Raji (cell line): ENCODE data around the gene CASP8AP2.

Source experiments
- POLR2A ChIP-seq: IDR thresholded peaks from 2 replicates; pipeline ENCODE4 v1.6.1; 2011; ENCODE audit warnings: low read depth, low read length, control low read depth; ENCODE audit not compliant: insufficient read depth

The CASP8AP2 gene

GRCh38 chr6:89805814-89806371 lies 23.8 kb upstream of the CASP8AP2 start:
- no peak for TF ChIP-seq POLR2A

- TF ChIP-seq POLR2A = no peak
These were observed 22.1 kb upstream of the CASP8AP2 start for GRCh38 chr6:89807581-89807980.

DNA sequence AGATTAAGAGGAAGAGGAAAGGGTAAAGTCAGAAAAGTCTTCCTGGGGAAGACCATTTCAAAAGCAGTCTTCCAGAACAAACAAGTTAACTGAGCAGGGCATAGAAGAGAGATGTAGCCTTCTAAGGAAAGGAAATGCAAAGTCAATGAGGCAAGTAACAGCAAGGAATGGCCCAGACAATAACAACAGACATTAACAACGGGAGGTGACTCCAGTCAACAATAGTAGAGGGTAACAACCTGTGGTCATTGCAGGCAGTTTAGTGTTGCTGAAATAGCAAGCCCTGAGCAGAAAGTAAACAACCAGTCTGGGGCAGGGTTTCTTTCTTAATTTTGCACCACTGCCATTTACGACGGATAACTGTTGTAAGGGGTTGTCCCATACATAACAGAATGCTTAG lies 12.2 kb upstream of the CASP8AP2 start:
- TF ChIP-seq POLR2A = no peak

DNA sequence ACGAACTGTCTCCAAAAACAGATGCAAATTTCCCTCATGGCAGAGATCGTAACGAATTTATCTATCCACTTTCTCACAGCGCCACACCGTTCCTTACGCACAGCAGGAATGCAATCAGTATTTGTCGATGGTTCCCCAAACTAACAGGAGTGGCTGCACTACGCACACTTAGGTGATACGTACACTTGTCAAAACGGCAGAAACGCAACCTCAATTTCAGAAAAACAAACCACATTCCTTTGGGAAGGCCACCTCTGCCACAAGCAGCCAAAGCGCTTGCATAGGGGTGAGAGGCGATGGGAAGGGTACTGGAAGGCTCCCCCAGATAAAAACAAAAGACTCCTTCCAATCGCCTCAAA lies 10.7 kb upstream of the CASP8AP2 start:
- TF ChIP-seq POLR2A = no peak

- TF ChIP-seq POLR2A = peak; percentile 93
These were observed 10.1 kb upstream of the CASP8AP2 start, which contains the start of gene MDN1 for GRCh38 chr6:89819336-89820130. Gene MDN1 (minus strand): TSS chr6:89819794. CDS start chr6:89819607, 187 bp downstream.

DNA sequence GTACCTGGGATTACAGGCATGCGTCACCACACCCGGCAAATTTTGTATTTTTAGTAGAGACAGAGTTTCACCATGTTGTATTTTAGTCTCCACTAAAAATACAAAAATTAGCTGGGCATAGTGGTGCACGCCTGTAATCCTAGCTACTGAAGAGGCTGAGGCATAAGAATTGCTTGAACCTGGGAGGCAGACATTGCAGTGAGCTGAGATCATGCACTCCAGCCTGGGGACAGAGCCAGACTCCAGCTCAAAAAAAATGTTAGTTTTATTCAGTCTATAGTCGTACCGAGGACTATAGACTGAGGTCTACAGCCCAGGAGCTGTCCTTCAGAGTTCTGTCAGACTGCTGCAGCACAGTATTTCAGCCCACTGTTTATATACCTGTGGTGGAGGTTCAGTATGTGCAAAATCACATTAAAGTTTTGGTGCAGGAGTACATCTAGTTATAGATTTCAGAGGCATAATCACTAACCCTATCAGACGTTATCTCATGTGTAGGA lies 3.6 kb upstream of the CASP8AP2 start:
- TF ChIP-seq POLR2A = no peak

GRCh38 chr6:89828988-89829471 lies 650 bp upstream of the CASP8AP2 start:
- TF ChIP-seq POLR2A = no peak

- TF ChIP-seq POLR2A = no peak; the same call in 1 of the 2 replicates
These were observed 610 bp downstream of the CASP8AP2 start for GRCh38 chr6:89830170-89830809.

GRCh38 chr6:89834884-89835792 lies 5.5 kb downstream of the CASP8AP2 start:
- 0 out of 2 replicates have a peak, but pooled peaks have one; percentile 28 for TF ChIP-seq POLR2A

GRCh38 chr6:89836639-89837222 lies 7.1 kb downstream of the CASP8AP2 start:
- TF ChIP-seq POLR2A = no peak

- TF ChIP-seq POLR2A = no peak
These were observed 10.9 kb downstream of the CASP8AP2 start for GRCh38 chr6:89840538-89840937.

DNA sequence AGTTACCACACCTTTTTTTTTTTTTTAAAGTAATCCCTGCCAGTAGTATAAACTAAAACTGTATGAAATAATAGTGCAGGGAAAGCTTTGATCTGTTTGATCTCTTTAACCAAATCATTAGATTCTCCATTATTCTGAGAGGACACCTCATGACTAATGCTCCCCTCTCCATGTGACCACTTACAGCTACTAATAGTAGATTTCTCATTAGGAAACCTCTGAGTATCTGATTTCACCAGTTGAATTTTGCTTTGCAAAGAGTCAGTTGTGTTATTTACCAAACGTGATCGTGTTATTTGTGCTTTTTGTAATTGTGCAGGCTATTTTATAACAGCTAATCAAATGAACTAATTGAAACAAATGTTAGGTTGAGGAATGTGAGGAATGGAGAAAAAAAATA lies 12.5 kb downstream of the CASP8AP2 start:
- TF ChIP-seq POLR2A = no peak

DNA sequence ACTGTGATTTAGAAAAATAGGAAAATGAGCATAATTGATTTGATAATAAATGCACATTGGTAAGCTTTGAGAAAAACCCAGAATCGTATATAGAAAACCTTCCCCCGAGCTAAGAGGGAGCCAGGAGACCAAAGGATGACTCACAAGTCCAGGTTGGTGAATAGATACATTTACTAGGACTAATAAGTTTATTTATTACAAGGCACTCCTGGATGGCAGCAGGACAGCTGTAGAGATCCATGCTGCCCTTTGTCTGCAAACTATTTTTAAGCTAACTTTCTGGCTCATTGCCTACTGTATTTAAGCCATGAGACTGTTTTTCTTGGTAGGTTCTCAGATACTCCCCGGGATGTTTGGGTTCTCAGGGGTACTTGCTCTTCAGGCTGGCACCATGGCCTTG lies 13.4 kb downstream of the CASP8AP2 start:
- no peak for TF ChIP-seq POLR2A

DNA sequence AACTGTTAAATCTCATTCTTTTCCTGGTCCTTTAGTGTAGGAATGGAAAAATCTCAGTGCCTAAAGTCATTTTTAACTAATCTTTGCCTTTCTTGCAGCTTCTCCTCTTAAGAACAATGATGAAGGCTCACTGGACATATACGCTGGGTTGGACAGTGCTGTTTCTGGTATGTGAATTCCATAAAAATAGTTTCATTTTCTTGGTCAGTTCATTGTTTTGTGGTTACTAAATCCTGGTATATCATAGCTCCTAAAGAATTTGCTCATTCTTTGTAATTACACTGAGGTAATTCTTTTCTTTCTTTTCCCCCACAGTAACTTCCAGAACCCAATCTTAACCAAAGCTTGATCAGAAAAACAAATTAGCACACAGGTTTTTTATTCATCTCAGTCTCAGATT lies 23.4 kb downstream of the CASP8AP2 start:
- no peak for TF ChIP-seq POLR2A
